OCI-LY1 (cell line): ENCODE results near the gene EIPR1.

Experiments
- CTCF ChIP-seq: fragments of 200-600 bp; sonication (generic), shearing (Covaris generic); IDR thresholded peaks from 2 replicates; pipeline ENCODE4 v1.5.1; 2017; ENCODE audit warnings: mild to moderate bottlenecking, antibody characterized with exemption, low read length, moderate library complexity, mixed read lengths
- EZH2 ChIP-seq: fragments of 200-600 bp; sonication (generic), shearing (Covaris generic); IDR thresholded peaks from 2 replicates; pipeline ENCODE4 v1.8.0; 2017; ENCODE audit warnings: borderline replicate concordance, mixed run types, mild to moderate bottlenecking, antibody characterized with exemption, low read length, moderate library complexity, mixed read lengths

- TF ChIP-seq CTCF, result no peak
- TF ChIP-seq EZH2, result no peak
These were observed 100.4 kb downstream of the EIPR1 start for GRCh38 chr2:3277050-3277747.
